Stimulated activated CD4-positive, alpha-beta T cell treated with anti-CD3 and anti-CD28 coated beads, Interleukin-15, amount 100 ng/mL, for 1 hour (primary cell): ENCODE results near the gene ADCK2.
"Not testable (repeated sequence)": the region's sequence is repeated elsewhere in the genome, so short reads cannot be mapped to it uniquely, and the experiment has no call there.

Experiments
- DNase-seq, 2 donors: peaks; one replicate each; pipeline ENCODE4 v3.0.0-alpha.2; 2020; ENCODE audit warnings: low read depth in 1 of 2, low spot score in 1 of 2

ADCK2 gene

DNA sequence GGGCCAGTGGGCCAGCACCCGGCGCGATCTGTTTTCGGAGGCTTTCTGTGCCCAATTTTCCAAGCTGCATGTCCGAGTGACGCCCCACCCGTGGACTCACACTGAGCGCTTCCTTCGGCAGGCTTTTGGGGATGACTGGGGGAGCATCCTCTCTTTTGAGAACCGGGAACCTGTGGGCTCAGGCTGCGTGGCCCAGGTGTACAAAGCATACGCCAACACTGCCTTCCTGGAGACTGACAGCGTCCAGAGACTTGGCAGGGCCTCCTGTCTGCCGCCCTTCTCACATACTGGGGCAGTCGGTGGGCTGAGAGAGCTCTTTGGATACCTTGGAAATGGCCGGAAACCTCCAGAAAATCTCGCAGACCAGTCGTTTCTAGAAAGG is 1.0 kb downstream of the ADCK2 start:
- no peak for DNase-seq

DNA sequence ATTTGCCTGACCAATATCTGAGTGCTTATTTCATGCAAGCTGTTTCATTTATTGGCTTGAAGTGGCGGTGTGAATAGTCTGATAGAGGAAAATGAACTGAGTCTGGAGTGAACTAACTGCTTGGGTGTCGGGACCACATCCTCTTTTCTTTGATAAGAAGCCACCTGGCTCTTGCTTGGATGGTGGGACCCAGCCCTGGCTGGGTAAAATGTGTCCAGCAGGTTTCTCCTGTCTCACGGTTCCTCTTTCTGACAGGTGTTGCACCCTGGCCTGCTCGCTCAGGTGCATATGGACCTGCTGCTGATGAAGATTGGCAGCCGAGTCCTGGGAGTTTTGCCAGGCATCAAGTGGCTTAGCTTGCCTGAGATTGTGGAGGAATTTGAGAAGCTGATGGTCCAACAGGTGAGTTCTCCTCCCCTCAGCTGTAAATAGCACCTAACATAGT is 1.6 kb downstream of the ADCK2 start:
- DNase-seq: no peak

DNA sequence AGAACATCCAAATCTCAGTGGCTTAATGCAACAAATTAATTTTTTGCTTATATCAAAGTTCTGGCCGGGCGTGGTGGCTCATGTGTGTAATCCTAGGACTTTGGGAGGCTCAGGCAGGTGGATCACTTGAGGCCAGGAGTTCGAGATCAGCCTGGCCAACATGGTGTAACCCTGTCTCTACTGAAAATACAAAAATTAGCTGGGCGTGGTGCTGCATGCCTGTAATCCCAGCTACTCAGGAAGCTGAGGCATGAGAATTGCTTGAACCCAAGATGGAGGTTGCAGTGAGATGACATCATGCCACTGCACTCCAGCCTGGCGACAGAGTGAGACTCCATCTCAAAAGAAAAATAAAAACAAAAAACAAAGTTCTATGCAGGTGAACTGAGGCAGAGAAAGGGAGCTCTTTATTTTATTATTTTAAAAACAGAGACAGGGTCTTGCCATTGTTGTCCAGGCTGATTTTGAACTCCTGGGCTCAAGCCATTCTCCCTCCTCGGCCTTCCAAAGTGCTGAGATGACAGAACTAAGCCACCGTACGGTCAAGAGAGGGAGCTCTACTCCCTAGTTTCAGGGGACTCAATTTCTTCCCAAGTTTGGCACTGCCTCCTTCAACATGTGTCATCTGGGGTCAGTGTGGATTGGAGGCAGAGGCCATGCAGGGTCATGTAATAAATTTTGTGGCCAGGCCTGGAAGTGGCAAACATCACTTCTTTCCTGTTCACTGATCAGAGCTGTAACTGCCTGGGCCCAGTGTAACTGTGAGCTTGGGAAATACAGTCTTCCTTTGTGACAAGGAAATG is 2.4 kb downstream of the ADCK2 start:
- DNase-seq: no peak

DNA sequence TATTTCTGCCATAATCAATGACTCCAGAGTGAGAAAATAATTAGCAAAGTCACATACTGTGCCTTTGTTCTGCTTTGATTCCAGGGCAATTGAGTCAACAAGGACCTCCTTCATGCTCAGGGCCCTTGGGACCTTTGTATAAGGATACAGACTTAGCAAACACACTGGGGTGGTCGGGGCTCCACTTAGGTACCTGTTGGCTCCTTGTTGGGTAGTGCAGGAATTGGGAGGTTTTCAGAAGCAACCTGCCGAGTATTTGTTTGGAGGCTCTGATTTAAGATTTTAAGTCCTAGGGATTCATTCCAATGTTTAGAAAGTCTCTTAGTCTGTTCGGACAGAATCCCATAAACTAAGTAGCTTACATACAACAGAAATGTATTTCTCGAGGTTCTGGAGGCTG is 3.0 kb downstream of the ADCK2 start:
- no peak for DNase-seq

DNA sequence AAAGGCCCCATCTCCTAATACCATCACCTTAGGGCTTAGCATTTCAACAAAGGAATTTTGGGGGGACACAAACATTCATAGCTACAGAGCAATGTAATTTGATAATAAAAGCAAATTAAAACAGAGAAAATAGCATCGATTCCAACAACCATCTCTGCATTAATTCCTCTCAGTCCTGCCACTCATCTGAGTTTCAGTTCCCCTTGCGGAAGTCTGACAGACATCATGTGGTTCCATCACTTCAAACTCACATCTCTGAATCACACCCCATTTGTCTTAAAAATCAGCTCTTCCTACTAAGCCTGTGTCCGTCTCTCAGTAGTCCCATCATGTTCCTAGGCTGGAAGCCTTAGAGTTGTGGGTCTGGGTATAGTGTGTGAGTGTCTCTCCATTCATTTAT is 3.6 kb downstream of the ADCK2 start:
- DNase-seq: no peak

DNA sequence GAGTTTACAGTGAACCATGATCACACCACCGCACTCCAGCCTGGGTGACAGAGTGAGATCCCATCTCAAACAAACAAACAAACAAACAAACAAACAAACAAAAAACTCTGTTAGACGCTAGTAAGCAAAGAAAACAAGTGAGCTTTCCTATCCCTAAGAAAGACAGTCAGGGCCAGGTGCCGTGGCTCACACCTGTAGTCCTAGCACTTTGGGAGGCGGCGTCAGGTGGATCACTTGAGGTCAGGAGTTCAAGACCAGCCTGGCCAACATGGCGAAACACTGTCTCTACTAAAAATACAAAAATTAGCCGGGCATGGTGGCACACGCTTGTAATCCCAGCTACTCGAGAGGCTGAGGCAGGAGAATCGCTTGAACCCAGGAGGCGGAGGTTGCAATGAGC is 4.2 kb downstream of the ADCK2 start:
- not testable (repeated sequence) for DNase-seq

DNA sequence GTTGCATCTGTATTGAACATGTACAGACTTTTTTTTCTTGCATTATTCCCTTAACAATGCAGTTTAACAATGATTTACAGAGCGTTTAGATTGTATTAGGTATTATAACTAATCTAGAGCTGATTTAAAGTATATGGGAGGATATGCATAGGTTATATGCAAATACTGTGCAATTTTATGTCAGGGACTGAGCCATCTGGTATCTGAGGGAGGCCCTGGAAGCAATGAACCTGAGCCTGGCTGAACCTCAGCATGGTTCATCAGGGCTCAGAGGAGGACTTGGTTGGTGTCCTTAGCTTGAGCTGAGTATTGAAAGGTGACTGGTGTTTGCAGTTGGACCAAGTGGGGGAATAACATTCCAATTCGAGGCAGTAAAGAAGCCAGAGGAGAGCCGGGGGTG is 4.8 kb downstream of the ADCK2 start:
- DNase-seq: no peak

DNA sequence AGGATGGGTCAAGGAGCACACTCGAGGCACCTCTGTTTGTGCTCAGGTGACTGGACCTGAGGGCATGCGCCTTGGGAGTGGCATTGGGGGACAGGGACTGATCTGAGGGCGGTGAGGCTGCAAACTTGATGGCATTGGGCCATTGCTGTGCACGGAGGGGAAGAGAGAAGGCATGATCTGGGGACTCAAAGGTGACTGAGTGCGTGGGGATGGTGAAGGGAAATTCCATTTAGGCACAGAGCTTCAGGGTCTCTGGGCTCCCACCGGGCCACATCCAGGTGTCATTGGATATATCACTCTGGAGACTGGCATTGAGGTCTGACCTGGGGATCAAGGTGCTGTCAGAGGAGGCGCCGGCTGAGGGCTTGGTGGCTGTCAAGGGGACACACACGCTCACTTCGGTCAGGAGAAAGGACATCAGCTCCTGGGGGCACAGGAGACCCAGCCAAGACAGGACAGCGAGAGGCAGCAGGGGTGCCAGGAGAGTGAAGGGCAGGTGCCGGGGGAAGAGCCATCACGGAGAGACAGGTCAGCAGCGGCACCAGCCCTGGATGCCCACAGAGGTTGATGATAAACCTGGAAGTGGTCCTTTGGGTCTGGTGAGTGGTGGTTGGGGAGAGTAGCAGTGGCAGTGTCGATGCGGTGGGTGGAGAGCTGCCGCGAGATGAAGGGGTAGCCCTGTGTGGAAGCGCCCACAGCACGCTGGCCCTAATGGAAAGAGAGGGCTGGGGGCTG is 5.5 kb downstream of the ADCK2 start:
- DNase-seq: no peak

DNA sequence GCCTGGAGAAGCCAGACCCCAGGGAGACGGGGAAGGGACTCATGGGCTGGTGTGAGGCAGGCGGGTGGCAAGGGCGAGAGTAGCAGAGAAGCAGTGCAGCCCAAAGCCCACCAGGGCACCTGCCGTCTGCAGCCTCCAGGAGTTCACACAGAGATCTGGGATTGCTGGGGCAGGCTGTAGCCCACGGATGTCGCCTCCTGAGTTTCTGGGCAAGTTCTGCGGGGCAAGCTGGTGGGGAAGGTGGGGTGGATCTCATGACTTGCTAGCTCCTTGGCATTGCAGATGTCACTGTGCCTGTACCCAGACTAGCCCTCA is 6.0 kb downstream of the ADCK2 start:
- no peak for DNase-seq

DNA sequence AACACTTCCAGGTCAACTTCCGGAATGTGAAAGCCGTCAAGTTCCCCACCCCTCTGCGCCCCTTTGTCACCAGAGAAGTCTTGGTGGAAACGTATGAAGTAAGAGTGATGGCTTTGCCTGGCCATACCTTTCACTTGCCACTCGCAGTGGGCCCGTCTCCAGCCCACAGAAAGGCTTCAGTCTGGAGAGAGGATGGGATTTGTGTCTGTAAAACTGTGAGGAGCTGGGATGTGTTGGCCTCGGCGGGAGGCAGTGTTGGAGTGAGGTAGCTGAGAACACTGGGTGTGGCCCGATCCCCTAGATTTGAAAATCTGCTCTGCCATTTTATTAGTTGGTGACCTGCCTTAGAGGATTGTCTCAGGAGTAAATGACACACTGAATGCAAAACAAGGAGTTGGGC is 6.4 kb downstream of the ADCK2 start:
- DNase-seq: no peak

DNA sequence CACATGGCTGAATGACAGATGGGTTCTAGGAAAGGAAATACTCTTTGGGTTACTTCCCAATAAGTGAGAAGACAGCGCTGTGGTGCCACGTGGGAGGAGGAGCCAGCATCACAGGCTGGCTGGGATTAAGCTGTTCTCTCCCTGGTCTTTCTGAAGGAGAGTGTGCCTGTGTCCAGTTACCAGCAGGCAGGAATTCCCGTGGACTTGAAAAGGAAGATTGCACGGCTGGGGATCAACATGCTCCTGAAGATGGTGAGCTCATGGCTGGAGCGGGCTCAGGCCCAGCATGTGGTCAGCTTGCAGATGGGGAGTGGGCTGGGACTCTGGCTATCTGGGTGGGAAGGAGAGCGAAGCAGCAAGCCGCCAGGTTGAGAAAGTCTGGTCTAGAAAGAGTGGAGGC is 8.1 kb downstream of the ADCK2 start:
- no peak for DNase-seq

DNA sequence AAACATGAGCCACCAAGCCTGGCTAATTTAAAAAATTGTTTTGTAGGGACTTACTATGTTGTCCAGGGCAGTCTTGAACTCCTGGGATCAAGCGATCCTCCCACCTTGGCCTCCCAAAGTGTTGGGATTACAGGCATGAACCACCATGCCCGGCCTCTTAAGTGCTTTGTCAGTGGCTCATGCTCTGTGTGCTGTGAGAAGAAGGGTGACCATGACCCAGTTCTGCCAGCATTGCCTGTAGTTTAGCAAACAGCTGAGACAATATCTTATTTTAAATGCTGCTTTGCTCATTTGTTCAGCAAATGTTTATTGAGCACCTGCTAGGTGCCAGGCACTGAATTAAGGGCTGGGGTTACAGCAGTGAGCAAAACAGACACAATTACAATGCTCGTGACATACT is 9.0 kb downstream of the ADCK2 start:
- DNase-seq: no peak

DNA sequence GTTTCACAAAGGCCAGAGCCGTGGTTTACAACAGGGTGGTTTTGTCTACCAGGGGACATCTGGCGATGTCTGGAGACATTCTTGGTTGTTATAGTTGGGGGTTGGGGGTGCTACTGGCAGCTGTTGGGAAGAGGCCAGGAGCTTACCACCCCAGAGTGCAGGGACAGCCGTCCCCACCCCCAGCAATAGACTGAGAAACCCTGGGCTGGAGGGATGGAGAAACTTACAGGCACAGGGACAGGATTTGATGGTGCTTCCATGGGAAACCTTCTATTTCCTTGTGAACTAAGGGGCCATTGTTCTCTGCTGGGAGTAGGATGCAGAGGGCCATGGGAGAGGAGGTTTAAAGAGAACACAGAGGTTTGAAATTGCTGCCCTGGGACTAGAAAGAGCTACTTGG is 10.9 kb downstream of the ADCK2 start:
- no peak for DNase-seq

DNA sequence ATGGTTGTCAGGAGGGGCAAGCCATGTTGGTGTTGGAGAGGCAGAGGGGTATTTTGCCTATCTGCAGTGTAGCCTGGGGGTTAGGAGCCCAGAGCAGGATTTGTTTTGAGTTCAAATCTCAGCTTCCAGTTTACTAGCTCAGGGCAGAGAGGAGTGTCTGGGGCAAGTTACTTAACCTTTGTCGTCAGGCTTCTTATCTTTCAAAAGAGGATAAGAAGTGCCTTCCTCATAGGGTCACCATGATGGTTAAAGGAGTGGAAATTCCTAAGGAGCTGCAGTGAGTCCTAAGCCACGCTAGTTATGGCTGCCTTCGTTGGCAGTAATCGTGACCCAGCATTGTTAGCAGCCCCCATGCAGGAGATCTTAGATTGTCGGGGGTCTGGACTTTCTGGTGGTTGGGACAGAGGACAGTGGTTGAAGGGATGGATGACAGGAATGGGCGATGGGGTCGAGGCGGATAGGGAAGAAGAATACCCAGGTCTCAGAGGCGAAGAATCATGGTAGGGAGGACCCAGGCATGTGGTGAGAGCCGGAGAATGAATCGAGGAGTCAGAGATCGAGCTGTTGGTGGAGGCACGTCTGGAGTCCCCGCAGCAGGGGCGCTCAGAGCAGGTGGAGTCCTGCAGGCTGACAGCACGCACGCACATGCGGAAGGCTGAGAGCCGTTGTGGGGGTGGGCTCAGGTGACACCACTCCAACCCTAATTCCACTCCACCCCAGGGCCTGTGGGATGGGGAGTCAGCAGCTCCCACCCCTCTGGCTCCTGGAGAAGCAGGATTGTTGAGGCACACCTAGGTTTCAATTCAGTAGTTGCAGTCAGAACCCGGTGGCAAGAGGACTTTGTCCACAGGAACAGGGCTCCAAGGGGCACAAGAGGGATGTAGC is 11.6 kb downstream of the ADCK2 start:
- DNase-seq: no peak

DNA sequence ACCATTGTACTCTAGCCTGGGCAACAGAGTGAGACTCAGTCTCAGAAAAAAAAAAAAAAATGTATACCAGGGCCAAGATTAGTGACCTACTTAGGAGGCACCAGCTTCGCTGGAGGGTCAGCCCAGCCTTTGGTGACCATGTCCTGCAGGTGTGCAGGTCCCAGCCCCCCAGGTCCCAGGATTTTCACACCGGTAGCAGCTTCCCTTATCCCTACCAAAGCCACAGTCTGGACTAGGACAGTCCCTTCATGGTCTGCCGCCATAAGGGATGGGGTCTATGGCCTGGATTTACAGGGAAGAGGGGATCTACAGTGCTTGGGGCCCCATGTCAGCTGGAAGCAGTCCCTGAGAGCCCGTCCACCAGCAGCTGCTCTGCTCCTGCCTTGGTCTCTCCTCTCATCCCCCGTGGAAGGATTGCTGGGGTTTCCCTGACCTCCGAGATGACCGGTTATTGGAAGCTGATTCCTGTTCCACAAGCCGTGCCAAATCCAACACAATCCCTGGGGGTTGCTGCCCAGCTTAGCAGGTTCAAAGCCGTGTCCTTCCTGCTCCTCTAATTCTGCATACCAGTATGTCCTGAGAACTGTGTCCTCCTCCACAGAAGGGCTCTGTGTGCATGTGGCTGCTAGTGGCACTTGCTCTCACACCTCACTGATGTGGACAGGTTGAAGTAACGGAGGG is 12.8 kb downstream of the ADCK2 start:
- no peak for DNase-seq

DNA sequence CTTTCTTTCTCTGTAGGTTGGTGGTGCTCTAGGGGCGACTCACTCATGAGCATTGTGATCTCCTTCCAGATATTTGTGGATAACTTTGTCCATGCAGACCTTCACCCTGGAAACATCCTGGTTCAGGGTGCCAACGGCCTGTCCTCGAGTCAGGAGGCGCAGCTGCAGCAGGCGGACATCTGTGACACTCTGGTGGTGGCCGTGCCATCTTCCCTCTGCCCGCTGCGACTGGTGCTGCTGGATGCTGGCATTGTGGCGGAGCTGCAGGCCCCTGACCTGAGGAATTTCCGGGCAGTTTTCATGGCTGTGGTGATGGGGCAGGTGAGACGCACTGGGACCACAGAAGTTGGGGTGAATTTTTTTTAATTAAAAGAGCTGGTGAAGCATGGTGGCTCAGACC is 14.2 kb downstream of the ADCK2 start:
- no peak for DNase-seq

DNA sequence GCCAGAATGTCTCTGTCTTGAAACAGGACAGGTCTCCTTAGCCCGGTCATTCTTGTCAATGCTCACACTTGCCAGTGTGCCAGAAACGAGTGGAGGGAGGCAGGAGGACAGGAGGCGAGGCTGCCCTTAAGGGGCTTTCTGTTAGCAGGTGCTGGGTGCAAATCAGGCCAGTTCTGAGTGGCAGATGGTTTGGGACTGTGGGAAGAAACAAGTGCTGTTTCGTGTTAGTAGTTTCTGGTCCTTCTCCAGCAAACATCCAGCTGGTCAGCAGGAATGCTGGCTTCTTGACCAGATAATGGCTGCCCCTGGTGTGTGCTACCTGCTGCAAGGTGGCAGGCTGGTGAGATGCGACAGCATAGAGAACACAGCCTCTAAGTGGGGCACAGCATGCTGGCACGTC is 15.6 kb downstream of the ADCK2 start:
- DNase-seq: no peak

DNA sequence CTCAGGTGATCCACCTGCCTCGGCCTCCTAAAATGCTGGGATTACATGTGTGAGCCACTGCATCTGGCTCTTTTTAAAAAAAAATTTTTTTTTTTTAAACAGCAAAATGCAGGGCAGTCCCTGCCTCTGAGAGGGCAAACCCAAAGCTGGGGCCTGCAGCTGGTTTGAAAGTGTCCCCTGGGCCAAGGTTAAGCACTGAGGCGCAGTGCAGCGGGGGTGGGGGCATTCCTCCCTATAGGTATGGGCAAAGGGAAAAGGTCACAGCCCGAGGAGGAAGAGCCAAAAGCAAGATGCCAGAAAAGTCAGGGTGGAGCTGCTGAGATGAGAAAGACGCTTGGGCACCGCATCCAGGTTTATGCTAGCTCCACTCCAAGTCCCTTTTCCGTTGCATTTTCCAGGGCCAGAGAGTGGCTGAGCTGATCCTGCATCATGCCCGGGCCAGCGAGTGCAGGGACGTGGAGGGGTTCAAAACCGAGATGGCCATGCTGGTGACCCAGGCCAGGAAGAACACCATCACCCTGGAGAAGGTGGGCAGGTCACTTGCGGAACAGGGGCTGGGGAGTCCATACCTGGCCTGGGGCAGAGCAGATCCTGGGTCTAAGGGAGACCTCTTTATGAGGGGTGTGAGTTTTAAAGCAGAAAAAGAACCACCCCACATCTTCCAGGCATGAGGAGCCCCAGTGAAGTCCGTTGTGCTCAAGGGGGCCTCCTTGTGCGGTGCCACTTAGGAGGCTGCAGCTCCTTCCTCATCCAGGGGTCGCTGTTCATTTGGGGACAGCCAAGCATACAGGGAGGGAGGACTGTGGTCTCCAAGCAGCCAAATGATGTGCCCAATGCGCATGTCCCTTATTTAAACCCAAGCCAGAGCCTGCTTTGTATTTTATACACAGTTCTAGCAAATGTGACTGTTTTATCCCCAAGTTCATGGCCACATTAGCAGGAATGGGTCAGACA is 16.7 kb downstream of the ADCK2 start:
- no peak for DNase-seq

DNA sequence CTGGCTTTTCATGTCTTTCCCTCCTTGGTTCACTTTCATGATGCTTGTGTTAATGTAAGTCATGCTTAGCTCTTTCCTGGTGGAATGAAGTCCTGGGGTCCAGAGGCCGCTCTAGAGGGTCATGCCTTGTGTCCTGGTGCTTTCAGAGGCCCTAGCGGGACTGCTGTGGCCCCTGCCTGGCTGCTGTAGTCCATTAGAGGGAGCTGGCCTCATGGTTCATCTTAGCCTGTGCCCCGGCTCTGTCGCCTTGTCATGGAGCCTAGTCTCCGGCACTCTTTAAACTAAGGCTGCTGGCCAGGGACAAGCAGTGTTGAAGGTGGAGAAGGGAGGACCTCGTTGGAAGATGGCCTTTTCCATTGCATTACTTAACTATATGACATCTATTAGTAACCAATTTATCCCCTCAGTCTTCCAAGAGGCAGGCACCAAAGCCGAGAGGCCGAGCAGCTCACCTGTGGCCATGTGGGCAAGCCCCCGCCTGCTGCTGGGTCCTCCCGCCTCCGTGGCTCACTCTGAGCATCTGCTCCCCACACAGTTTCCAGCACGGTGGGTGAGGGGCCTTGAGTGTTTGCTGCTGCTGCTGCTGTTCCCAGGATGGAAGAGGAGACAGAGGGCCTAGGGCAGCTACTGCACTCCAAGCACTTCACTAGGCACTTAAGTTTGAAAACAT is 18.8 kb downstream of the ADCK2 start:
- DNase-seq: no peak

DNA sequence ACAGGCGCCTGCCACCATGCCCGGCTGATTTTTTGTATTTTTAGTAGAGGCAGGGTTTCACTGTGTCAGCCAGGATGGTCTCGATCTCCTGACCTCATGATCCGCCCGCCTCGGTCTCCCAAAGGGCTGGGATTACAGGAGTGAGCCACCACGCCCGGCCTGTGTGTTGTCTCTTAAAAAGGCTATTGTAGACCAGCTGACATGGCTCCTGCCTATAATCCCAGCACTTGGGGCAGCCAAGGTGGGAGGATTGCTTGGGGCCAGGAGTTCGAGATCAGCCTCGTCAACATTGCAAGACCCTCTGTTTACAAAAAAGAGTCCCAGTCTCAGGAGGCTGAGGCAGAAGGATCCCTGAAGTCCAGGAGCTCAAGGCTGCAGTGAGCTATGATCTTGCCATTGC is 21.1 kb downstream of the ADCK2 start:
- DNase-seq: not testable (repeated sequence)
